Spleen (tissue), 11 donors: ENCODE results near the gene SEPTIN5. TPM values are rescaled to one million over a fixed set of nuclear protein-coding genes. Genes with fewer than 3 reads are reported as not detected.

ENCODE experiments used
- DNase-seq: peaks from one replicate; pipeline ENCODE4 v3.0.0-alpha.2; 2020
- H3K27ac ChIP-seq, 8 donors: fragments of 200-600 bp; sonication (generic) in 7 of 8; 1 replicate in 4 of 8; 2 replicates in 4 of 8; pipeline versions ENCODE4 v1.5.0 to v1.8.0; 2016 to 2021; ENCODE audit warnings: inconsistent platforms in 4 of 8, mild to moderate bottlenecking in 4 of 8, moderate library complexity in 1 of 8
- H3K27me3 ChIP-seq, 7 donors: fragments of 200-600 bp; sonication (generic) in 6 of 7; replicated peaks in 1 of 7; 1 replicate in 4 of 7; 2 replicates in 3 of 7; pipeline versions ENCODE4 v1.5.0 to v1.8.0; 2016 to 2021; ENCODE audit warnings: inconsistent platforms in 3 of 7, mild to moderate bottlenecking in 1 of 7
- H3K36me3 ChIP-seq, 6 donors: fragments of 200-600 bp; sonication (generic) in 5 of 6; 1 replicate in 4 of 6; 2 replicates in 2 of 6; pipeline versions ENCODE4 v1.5.0 to v1.8.0; 2016 to 2021; ENCODE audit warnings: inconsistent platforms in 2 of 6
- H3K4me1 ChIP-seq, 6 donors: fragments of 200-600 bp; sonication (generic) in 5 of 6; 1 replicate in 3 of 6; 2 replicates in 3 of 6; pipeline versions ENCODE4 v1.5.0 to v1.8.0; 2016 to 2021; ENCODE audit warnings: inconsistent platforms in 3 of 6
- H3K4me3 ChIP-seq, 8 donors: fragments of 200-600 bp; sonication (generic) in 7 of 8; 1 replicate in 4 of 8; 2 replicates in 4 of 8; pipeline versions ENCODE4 v1.5.0 to v1.8.0; 2016 to 2021; ENCODE audit warnings: inconsistent platforms in 4 of 8, mild to moderate bottlenecking in 4 of 8, moderate library complexity in 2 of 8
- H3K9me3 ChIP-seq, 8 donors: fragments of 200-600 bp; sonication (generic) in 7 of 8; 1 replicate in 4 of 8; 2 replicates in 4 of 8; pipeline versions ENCODE4 v1.5.0 to v1.8.0; 2016 to 2021; ENCODE audit warnings: inconsistent platforms in 4 of 8
- POLR2A ChIP-seq, 3 donors: fragments of 450-650 bp; IDR thresholded peaks; one replicate each; pipeline ENCODE4 v1.5.1; 2017; ENCODE audit warnings: antibody characterized with exemption in 3 of 3, mild to moderate bottlenecking in 1 of 3
- POLR2AphosphoS5 ChIP-seq, 3 donors: sonication (generic); formaldehyde crosslinking; IDR thresholded peaks; one replicate each; pipeline ENCODE4 v1.5.1; 2017; ENCODE audit warnings: antibody characterized with exemption in 3 of 3
- WGBS, 5 donors: extraction: QIAGEN DNeasy Blood & Tissue Kit in 3 of 5; methylation state at CpG; one replicate each; pipeline versions ENCODE4 v1.1.5 to v1.1.7; 2013 to 2018; 5-methylcytosine and 5-hydroxymethylcytosine counted together
- intact Hi-C: fragments of 100-400 bp; cut with DNase I; formaldehyde crosslinking; loops from one replicate; pipeline ENCODE4 v1.15.0; 2023; ENCODE audit warnings: low total_unique reads
- polyA plus RNA-seq, 3 donors: library from polyadenylated mRNA; stranded (reverse); fragments of 200-250 nt; gene quantifications; one replicate each; pipeline ENCODE4 v1.2.1, GENCODE V29; 2013
- total RNA-seq, 7 donors: library from RNA; depleted of rRNA in 3 of 7; stranded (reverse); fragments of >200 nt in 3 of 7; fragmentation: NEBNext Ultra II Directional in 4 of 7; extraction: Animal tissue kit (Norgen Biotek cat#: 25700) in 4 of 7; gene quantifications; one replicate each; pipeline versions ENCODE4 v1.1.0 to v1.2.1, GENCODE V29; 2016 to 2021
- TF ChIP-seq, protein P1 (sequence below), 11 experiments: fragments of 200-600 bp in 7 of 11; fragments of 450-650 bp in 4 of 11; sonication (generic) in 4 of 11; IDR thresholded peaks in 8 of 11; conservative IDR thresholded peaks in 3 of 11; 1 replicate in 7 of 11; 2 replicates in 4 of 11; pipeline versions ENCODE4 v1.4.0 to v1.8.0; 2016 to 2021; ENCODE audit warnings: antibody characterized with exemption in 11 of 11, inconsistent platforms in 4 of 11, mild to moderate bottlenecking in 1 of 11
- donor health status: healthy with polysubstance abuse.
- donor health status: DM: no; HTN: no; CAD: no; lungs with moderate emphysema.
- donor health status: DM: no; HTN: no; CAD: no.
- donor health status: Bipolar disorder and iron deficiency.
- donor health status: healthy.
- donor health status: DM: no; HTN: no; CAD: no.
- donor health status: DM: yes; HTN: yes; CAD: no.

SEPTIN5 gene
- total and polyA plus RNA-seq, 10 donors, result 4.0 to 19.2 (median 11.8) TPM

DNA sequence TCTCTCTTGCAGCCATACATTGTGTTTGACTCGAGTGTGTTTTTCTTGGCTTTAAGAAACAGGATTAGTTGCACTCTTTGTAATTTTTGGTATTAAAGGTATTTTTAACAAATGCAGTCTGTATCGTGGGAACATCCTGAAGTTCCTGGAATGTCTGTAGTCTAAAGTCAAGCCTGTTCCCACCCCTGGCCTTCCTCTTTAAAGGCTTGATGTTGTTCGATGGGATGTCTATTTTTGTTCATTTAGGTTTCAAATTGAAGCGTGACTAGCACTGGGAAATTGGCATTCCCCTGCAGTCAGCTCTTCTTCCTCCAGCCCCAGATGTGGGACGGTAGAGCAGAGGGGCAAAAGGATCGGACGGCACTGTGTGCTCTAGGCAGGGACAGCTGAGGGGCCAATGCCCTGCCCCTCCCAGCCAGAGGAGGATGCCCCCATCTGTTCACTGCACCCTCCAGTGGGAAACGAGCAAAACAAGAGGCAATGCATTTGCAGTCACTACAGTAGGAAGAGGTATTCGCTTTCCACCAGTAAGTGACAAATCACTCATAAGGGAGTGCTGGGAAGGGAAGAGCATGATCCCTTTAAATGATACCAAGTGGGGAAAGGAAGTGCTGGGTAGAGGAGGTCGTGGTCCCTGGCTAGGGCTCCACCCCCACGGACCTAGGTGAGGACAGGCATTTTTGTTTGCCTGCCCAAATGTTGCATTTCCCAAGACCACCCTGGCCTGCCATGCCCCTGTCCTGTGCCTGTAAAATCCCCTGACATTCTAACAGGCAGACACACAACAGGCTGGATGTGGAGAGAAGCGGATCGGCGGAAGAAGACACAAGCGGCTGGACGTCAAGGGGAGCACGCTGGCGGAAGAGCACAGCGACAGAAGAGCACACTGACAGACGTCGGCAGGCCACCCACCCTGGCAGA, 47.4 kb upstream of the SEPTIN5 start:
- no peak for DNase-seq
- TF ChIP-seq, protein P1, sequence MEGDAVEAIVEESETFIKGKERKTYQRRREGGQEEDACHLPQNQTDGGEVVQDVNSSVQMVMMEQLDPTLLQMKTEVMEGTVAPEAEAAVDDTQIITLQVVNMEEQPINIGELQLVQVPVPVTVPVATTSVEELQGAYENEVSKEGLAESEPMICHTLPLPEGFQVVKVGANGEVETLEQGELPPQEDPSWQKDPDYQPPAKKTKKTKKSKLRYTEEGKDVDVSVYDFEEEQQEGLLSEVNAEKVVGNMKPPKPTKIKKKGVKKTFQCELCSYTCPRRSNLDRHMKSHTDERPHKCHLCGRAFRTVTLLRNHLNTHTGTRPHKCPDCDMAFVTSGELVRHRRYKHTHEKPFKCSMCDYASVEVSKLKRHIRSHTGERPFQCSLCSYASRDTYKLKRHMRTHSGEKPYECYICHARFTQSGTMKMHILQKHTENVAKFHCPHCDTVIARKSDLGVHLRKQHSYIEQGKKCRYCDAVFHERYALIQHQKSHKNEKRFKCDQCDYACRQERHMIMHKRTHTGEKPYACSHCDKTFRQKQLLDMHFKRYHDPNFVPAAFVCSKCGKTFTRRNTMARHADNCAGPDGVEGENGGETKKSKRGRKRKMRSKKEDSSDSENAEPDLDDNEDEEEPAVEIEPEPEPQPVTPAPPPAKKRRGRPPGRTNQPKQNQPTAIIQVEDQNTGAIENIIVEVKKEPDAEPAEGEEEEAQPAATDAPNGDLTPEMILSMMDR (IDR thresholded peaks at IDR 0.05 in 8 of 11, conservative IDR thresholded peaks at IDR 0.05 in 3 of 11), result no peak
- no peak for TF ChIP-seq POLR2A (IDR thresholded peaks at IDR 0.05)
- TF ChIP-seq POLR2AphosphoS5 (IDR thresholded peaks at IDR 0.05), result no peak
- Histone ChIP-seq H3K4me3 (no peak overlapping the region), H3K36me3 (no peaks in the 10 kb centered on the region), H3K27me3 (peaks cover 0 to 16% (median 0%) of the 10 kb centered on the region in 7 donors), H3K27ac (no peak overlapping the region), H3K9me3 (peaks cover 0 to under 1% (median 0%) of the 10 kb centered on the region in 8 donors), H3K4me1 (peaks cover 0 to 11% (median 8%) of the 10 kb centered on the region in 6 donors)
- intact Hi-C loops, result no loop called here
- 76 to 83% (median 82%) methylated on average over 21 of the region's 21 CpGs for WGBS, 5 donors

DNA sequence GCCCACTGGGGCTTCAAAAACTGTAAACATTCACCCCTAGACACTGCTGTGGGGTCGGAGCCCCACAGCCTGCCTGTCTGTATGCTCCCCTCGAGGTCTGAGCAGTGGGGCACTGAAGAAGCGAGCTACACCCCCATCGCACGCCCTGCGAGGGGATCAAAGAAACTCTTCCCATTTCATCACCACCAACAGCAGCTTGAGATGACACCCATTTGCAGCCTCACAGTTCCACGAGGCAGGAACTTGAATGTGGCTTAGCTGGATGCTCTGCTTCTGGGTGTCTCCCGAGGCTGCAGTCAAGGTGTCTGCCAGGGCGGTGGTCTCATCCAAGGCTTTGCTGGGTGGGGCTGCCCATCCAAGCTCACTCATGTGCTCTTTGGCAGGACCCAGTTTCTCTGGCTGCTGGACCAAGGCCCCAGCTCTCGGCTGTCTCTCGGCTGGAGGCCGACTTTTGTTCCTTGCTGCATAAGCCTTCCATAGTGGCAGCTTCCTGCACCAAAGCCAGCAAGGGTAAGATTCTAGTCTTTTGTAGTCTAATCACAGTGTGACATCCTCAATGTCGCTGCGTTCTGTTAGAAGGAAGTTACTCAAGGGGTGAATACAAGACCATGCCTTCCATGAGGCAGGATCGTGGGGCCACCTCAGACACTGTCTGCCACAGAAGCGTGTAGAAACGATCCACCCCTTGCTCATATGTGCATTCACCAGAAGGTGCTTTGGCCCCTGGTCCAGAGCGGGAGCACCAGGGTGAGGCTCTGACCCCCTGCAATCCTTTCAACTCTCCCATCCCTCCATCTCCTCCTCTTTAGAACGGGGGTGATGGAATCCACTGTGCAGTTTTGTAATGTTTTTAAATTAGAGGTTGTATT, 46.2 kb upstream of the SEPTIN5 start:
- 65 to 91% (median 75%) methylated on average over 10 to 19 of the region's 19 CpGs for WGBS, 5 donors
- Histone ChIP-seq H3K27ac (no peak overlapping the region), H3K9me3 (peaks cover 0 to 4% (median 0%) of the 10 kb centered on the region in 8 donors), H3K4me3 (no peak overlapping the region), H3K36me3 (no peaks in the 10 kb centered on the region), H3K4me1 (peaks cover 0 to 11% (median 7%) of the 10 kb centered on the region in 6 donors), H3K27me3 (peaks cover 0 to 16% (median 0%) of the 10 kb centered on the region in 7 donors)
- intact Hi-C loops, result no loop called here
- DNase-seq, result no peak
- no peak for TF ChIP-seq POLR2A (IDR thresholded peaks at IDR 0.05)
- no peak for TF ChIP-seq POLR2AphosphoS5 (IDR thresholded peaks at IDR 0.05)
- TF ChIP-seq, protein P1 (IDR thresholded peaks at IDR 0.05 in 8 of 11, conservative IDR thresholded peaks at IDR 0.05 in 3 of 11), result no peak

DNA sequence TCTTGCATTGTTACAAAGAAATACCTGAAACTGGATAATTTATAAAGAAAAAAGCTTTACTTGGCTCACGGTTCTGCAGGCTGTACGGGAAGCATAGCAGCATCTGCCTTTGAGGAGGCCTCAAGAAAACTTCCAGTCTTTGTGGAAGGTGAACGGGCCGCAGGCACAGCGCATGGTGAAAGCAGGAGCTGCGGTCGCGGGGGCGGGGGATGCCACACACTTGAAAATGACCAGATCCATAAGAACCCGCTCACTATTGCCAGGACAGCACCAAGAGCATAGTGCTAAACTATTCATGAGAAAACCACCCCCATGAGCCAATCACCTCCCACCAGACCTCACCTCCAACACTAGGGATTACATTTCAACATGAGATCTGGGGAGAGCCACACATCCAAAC, 45.6 kb upstream of the SEPTIN5 start:
- Histone ChIP-seq H3K27ac (no peak overlapping the region), H3K9me3 (peaks cover 0 to 4% (median 0%) of the 10 kb centered on the region in 8 donors), H3K36me3 (no peaks in the 10 kb centered on the region), H3K4me1 (peaks cover 0 to 4% (median 1%) of the 10 kb centered on the region in 6 donors), H3K27me3 (peaks cover 0 to 16% (median 0%) of the 10 kb centered on the region in 7 donors), H3K4me3 (no peak overlapping the region)
- TF ChIP-seq, protein P1 (IDR thresholded peaks at IDR 0.05 in 8 of 11, conservative IDR thresholded peaks at IDR 0.05 in 3 of 11), result no peak
- no peak for TF ChIP-seq POLR2AphosphoS5 (IDR thresholded peaks at IDR 0.05)
- no peak for TF ChIP-seq POLR2A (IDR thresholded peaks at IDR 0.05)
- no peak for DNase-seq
- 87 to 94% (median 93%) methylated on average over 10 of the region's 10 CpGs for WGBS, 5 donors
- intact Hi-C loops, result no loop called here
